Activated naive CD4-positive, alpha-beta T cell (primary cell): ENCODE results near the gene RUFY1.
"Not testable (repeated sequence)": the region's sequence is repeated elsewhere in the genome, so short reads cannot be mapped to it uniquely, and the experiment has no call there.

ENCODE experiments used
- DNase-seq, 4 experiments: peaks; one replicate each; lab custom pipeline; 2025; lab: John Stamatoyannopoulos, UW

Gene RUFY1

GRCh38 chr5:179536676-179537075 is 13.7 kb upstream of the RUFY1 start:
- no peak for DNase-seq

GRCh38 chr5:179542170-179542569 is 8.2 kb upstream of the RUFY1 start:
- DNase-seq = no peak

DNA sequence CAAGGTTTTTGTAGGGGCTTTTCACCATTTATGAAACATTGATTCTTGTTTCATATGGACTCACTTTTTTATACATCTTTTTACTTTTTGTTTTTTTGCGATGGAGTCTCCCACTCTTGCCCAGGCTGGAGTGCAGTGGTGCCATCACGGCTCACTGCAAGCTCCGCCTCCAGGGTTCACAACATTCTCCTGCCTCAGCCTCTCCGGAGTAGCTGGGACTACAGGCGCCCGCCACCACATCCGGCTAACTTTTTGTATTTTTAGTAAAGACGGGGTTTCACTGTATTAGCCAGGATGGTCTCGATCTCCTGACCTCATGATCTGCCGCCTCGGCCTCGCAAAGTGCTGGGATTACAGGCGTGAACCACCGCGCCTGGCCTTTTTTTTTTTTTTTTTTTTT is 7.1 kb upstream of the RUFY1 start:
- DNase-seq = not testable (repeated sequence)

DNA sequence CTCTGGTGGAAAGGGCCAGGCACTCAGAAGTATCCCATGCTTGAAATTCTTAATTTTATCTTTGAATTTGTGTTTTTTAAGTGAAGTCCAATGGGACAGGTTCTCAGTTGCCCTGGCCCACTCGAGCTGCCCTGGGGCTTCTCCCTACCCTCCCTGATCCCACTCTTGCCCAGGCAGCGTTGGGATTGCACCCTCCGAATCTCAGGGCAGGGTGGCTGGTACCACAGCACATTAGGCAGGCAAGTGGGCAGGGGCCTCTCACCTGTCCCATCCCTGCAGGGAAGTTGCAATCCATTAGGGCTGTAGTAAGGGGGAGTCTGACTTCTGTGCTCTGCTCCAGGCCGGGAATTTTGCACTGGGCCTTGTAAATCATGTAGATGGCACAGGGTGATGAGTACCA is 2.7 kb downstream of the RUFY1 start:
- no peak for DNase-seq

DNA sequence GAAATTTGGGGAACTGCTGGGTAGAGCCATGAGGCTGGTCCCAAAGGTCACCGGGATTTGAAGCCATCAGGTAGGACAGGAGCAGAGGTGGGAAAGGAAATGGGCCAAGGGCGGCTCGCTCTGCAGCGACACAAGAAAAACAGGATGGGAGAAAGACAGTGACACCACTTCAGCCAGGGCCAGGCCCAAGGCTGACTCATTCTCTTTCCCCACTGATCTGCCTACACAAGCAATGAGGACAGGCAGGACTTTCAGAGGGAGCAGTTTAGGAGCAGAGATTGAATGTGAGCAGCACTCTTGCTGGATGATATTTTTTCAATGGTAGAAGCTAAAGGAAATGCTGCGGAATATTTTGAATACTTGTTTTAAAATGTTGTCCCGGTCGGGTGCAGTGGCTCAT is 3.5 kb downstream of the RUFY1 start:
- DNase-seq = no peak

GRCh38 chr5:179554981-179555380 is 4.6 kb downstream of the RUFY1 start:
- DNase-seq = no peak

- DNase-seq = not testable (repeated sequence)
Measured at GRCh38 chr5:179558261-179558799, 8.0 kb downstream of the RUFY1 start.

DNA sequence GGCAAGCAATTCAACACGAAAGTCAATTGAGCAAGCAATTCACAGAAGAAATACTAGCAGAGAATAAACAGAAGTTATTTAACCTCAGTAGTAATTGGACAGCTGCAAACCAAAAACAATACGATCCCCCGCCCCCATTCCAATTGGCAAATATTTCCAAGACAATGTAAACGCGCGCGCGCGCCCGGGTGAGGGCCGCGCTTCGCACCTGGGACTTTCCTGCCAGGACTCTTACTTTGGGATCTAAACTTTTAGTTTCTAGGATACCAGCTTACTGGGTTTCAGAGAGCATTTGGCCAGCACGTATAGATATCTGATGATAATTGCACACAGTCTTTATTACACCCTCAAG is 8.6 kb downstream of the RUFY1 start:
- DNase-seq = no peak

- DNase-seq = peak; percentile 42 to 77 (median 63)
Measured at GRCh38 chr5:179559284-179560252, 9.2 kb downstream of the RUFY1 start.

DNA sequence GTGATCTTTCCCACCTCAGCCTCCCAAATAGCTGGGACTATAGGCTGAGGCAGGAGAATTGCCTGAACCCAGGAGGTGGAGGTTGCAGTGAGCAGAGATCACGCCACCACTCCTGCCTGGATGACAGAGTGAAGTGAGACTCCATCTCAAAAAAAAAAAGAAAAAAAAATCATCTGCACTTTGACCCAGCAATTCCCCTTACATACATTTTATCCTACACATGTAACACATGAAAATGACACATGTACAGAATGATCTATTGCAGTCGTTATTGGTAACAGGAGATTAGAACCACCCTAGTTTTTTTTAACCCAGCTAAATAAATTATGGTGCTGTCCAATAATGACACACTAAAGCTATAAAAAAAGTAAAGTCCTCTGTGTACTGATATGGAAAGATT is 14.2 kb downstream of the RUFY1 start:
- no peak for DNase-seq

GRCh38 chr5:179568721-179569120 is 18.4 kb downstream of the RUFY1 start:
- DNase-seq = no peak

DNA sequence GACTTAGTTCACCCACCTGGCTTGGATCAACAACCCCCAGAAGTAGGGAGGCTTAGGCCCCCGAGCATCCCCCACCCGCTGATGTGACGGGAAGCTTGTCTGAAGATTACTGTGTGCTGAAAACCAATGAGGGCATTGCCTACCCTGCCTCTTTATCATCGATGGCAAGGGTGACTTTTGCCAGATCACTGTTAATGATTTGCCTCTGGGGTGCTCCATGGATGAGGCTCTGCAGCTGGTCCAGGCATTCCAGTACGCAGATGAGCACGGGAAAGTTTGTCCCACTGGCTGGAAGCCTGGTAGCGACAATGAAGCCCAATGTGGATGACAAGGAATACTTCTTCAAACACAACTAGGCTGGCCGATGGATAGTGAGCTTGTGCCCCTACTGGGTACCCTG is 22.0 kb downstream of the RUFY1 start:
- DNase-seq = no peak

DNA sequence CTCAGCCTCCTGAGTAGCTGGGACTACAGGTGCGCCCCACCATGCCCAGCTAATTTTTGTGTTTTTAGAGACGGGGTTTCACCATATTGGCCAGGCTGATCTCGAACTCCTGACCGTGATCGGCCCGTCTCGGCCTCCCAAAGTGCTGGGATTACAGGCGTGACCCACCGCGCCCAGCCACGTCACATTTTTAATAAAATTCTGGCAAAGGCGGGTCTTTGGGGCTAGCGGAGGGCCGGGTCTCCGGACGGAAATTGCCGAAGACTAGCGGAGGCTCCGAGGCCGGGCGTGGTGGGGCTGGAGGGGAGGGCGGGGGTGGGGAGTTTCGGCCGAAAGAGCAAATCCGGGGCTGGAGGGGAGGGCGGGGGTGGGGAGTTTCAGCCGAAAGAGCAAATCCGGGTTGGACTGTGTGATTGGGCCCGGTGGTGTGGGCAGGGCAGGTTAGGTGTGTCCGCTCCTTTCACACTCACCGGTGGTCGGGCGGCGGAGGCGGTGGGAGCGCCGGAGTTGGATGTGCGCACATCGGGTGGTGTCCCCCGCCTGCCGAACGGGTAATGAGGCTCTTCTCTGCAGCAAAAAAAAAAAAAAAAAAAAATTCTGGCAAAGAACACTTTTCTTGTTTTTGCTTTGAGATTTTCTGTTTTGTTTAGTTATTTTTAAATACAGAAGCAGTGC is 27.1 kb downstream of the RUFY1 start:
- DNase-seq = no peak

GRCh38 chr5:179585941-179586401 is 35.6 kb downstream of the RUFY1 start:
- DNase-seq = no peak

DNA sequence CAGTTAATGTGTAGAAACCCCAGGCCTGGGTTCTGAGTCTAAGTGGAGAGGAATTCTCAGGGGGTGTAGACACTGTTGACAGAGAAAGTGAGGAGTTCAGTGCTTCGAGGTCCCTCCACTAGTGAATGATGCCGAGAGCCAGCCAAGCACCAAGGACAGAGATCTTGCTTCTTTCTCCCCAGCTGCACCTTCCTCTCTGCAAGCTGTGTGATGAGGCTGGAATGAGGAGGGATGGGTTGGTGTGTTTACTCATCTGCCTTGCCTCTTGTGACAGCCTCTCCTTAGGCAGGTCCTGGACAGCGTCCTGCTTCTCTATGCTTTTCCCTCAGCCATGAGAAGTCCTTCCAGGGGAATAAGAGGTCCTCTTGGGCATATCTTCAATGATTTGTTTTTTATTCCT is 37.8 kb downstream of the RUFY1 start:
- no peak for DNase-seq

GRCh38 chr5:179595916-179596315 is 45.6 kb downstream of the RUFY1 start:
- DNase-seq = no peak

DNA sequence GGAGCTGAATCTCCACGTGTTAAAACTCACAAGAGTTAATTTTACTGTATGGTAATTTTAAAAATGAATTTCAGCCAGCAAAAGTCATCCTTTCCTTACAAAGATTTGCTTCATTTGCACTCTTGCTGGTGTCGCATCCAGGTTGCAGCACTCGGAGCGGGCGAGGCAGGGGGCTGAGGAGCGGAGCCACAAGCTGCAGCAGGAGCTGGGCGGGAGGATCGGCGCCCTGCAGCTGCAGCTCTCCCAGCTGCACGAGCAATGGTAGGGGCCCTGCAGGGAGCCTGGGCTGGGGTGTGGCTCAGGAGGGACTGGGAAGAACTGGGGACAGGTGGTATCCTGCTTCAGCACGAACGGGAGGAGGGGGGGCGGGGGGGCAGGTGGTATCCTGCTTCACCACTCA is 46.1 kb downstream of the RUFY1 start:
- no peak for DNase-seq

- DNase-seq = no peak
Measured at GRCh38 chr5:179599100-179599499, 48.7 kb downstream of the RUFY1 start.

DNA sequence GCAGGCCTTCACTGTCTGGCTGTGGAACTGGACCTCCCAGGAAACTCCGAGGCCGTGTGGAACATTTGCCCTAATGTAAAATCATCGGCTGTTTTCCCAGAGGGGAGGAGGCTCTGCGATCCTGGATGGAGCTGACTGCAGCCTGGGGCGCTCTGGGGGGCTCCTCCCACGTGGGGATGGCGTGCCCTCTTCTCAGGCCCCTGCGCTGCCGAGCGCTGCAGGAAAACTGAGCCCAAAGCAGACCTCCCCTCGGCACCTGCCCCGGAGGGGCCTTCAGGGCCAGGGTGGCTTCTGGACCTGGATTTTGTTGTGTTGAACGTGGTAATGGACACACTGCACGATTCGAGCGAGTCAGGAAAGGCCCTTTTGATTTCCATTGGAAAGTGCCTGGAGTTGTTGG is 49.2 kb downstream of the RUFY1 start:
- no peak for DNase-seq

GRCh38 chr5:179599973-179600372 is 49.6 kb downstream of the RUFY1 start:
- DNase-seq = no peak

DNA sequence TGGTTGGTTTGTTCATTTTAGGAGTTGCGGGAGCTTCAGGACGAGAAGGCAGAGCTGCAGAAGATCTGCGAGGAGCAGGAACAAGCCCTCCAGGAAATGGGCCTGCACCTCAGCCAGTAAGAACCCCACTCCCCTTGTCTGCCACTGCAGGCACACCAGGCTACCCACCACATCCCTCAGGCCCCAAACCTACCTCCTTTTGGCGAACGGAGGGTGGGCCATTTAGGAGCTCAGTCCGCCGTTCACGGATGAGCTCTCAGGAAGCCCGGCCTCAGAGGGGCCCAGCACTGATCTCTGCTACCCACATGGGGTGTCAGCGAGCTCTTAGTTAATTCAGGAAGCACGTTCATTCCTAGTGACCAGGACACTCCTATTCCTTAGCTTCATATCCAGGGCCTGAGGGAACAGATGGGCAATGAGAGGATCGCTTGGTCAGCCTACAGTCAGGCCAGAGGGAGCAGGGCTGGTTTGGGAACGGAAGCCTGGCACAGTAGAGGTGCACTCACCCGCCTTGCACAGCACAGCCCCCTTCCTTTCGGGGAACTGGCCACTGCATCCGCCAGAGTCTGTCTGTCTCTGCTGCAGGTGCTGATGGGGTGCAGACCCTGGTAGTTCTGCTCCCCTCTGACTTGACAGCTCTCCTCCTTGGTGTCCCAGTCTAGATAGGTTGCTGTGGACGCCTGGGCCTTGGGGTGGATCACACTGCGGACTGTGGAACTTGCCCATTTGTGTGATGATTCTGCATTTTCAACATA is 51.7 kb downstream of the RUFY1 start:
- no peak for DNase-seq

- no peak for DNase-seq
Measured at GRCh38 chr5:179603308-179603707, 53.0 kb downstream of the RUFY1 start.
